ENCODE results near the gene KRT85.

KRT85 gene

DNA sequence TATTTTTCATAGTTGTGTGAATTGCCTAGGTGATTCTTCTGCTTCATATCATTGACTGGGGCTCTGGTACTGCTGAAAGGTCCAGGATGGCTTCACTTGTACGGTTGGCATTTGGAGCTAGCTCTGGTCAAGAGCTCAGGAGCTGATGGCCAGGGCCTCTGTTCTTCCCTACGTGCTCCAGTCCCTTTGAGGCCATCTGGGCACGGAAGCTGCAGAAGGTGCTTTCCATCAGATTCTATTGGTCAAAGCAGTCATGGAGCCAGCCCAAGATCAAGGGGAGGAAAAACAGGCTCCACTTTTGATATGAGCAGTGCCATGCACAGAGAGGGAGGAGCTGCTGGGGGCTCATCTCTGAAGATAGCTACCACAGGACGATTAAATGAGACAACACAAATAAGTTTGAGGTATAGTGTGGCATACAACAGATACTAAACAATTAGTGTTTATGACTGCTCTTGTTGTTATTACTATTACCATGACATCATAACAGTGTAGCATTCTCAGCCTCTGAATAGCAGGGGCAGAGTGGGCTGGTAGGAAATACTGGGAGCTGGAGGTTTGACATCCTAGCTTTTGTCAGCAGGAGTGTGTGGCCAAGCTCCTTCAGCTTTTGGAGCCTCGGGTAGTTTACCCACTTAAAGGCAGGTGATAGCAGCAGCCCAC is 56.5 kb downstream of the KRT85 start:
- TF ChIP-seq ZNF274 (IDR thresholded peaks at IDR 0.05; ENCODE audit: low read depth, low read length): no peak
- no peak overlapping the region for H3K4me3 ChIP-seq (ENCODE audit: low read length)

Data from GM08714 (cell line).